Adipocyte (in vitro differentiated cells): ENCODE measurements around the gene OR4N2.
"Not testable (repeated sequence)": the region's sequence is repeated elsewhere in the genome, so short reads cannot be mapped to it uniquely, and the experiment has no call there.

Source experiments
- DNase-seq: peaks from one replicate; pipeline ENCODE4 v3.0.0-alpha.2; 2015; ENCODE audit warnings: low read depth
- H3K27me3 ChIP-seq: replicated peaks from 2 replicates; pipeline ENCODE4 v1.7.0; 2013; ENCODE audit warnings: mild to moderate bottlenecking, low read length, moderate library complexity; ENCODE audit not compliant: control insufficient read depth, insufficient read depth
- H3K36me3 ChIP-seq: 2 replicates; pipeline ENCODE4 v1.7.0; 2013; ENCODE audit warnings: low read length, mild to moderate bottlenecking, moderate library complexity; ENCODE audit not compliant: control insufficient read depth, insufficient read depth, severe bottlenecking
- H3K4me1 ChIP-seq: 2 replicates; pipeline ENCODE4 v1.7.0; 2013; ENCODE audit warnings: mild to moderate bottlenecking, low read length, moderate library complexity; ENCODE audit not compliant: control insufficient read depth, insufficient read depth
- H3K4me3 ChIP-seq: 2 replicates; pipeline ENCODE4 v1.7.0; 2013; ENCODE audit warnings: mild to moderate bottlenecking, low read length, moderate library complexity
- H3K9ac ChIP-seq: 2 replicates; pipeline ENCODE4 v1.7.0; 2013; ENCODE audit warnings: mild to moderate bottlenecking, low read length, moderate library complexity
- H3K9me3 ChIP-seq: 2 replicates; pipeline ENCODE4 v1.7.0; 2013; ENCODE audit warnings: mild to moderate bottlenecking, low read length, moderate library complexity; ENCODE audit not compliant: control insufficient read depth

OR4N2 gene

GRCh38 chr14:19803470-19803869, at the start of gene OR4N2:
Gene OR4N2, plus strand, starts transcription at chr14:19803770. Its CDS starts 23,679 bp downstream, at chr14:19827449.
- DNase-seq, H3K4me1 ChIP-seq, H3K9me3 ChIP-seq, H3K9ac ChIP-seq, H3K4me3 ChIP-seq, H3K27me3 ChIP-seq, H3K36me3 ChIP-seq: not testable (repeated sequence)

GRCh38 chr14:19754172-19754571, 49.4 kb upstream of the OR4N2 start:
- H3K4me3 ChIP-seq, result no peak overlapping the region
- no peak for DNase-seq
- no peaks in the 10 kb centered on the region for H3K27me3 ChIP-seq
- H3K9me3 ChIP-seq, result no peaks in the 10 kb centered on the region
- peaks cover 4% of the 10 kb centered on the region for H3K4me1 ChIP-seq
- H3K36me3 ChIP-seq, result no peaks in the 10 kb centered on the region
- H3K9ac ChIP-seq, result no peak overlapping the region

GRCh38 chr14:19771491-19771890, 32.1 kb upstream of the OR4N2 start:
- not testable (repeated sequence) for H3K36me3 ChIP-seq, H3K4me1 ChIP-seq, DNase-seq, H3K9ac ChIP-seq, H3K9me3 ChIP-seq, H3K27me3 ChIP-seq, H3K4me3 ChIP-seq

- Histone ChIP-seq H3K4me1 (no peaks in the 10 kb centered on the region), H3K27me3 (no peaks in the 10 kb centered on the region), H3K36me3 (no peaks in the 10 kb centered on the region), H3K9ac (no peak overlapping the region), H3K4me3 (no peak overlapping the region), H3K9me3 (peaks cover 5% of the 10 kb centered on the region)
- no peak for DNase-seq
Measured at GRCh38 chr14:19771895-19772430, 31.6 kb upstream of the OR4N2 start.

- H3K27me3 ChIP-seq, H3K9me3 ChIP-seq, H3K9ac ChIP-seq, H3K4me1 ChIP-seq, H3K36me3 ChIP-seq, H3K4me3 ChIP-seq, DNase-seq: not testable (repeated sequence)
Measured at GRCh38 chr14:19772454-19772853, 31.1 kb upstream of the OR4N2 start.

- not testable (repeated sequence) for H3K9me3 ChIP-seq, H3K4me3 ChIP-seq, H3K27me3 ChIP-seq, H3K9ac ChIP-seq, DNase-seq, H3K4me1 ChIP-seq, H3K36me3 ChIP-seq
Measured at GRCh38 chr14:19773204-19773603, 30.4 kb upstream of the OR4N2 start, which contains the start of gene OR4M1. Gene OR4M1, plus strand, starts transcription at chr14:19773504. Its CDS starts 6,819 bp downstream, at chr14:19780323.

- no peaks in the 10 kb centered on the region for H3K27me3 ChIP-seq
- no peaks in the 10 kb centered on the region for H3K4me1 ChIP-seq
- H3K4me3 ChIP-seq, result no peak overlapping the region
- no peak overlapping the region for H3K9ac ChIP-seq
- DNase-seq, result no peak
- H3K9me3 ChIP-seq, result peaks cover 5% of the 10 kb centered on the region
- no peaks in the 10 kb centered on the region for H3K36me3 ChIP-seq
Measured at GRCh38 chr14:19775587-19775986, 28.0 kb upstream of the OR4N2 start.

- DNase-seq, H3K4me1 ChIP-seq, H3K9me3 ChIP-seq, H3K27me3 ChIP-seq, H3K36me3 ChIP-seq, H3K4me3 ChIP-seq, H3K9ac ChIP-seq: not testable (repeated sequence)
Measured at GRCh38 chr14:19785848-19786247, 17.7 kb upstream of the OR4N2 start.

GRCh38 chr14:19787318-19787717, 16.3 kb upstream of the OR4N2 start:
- H3K4me1 ChIP-seq, H3K9ac ChIP-seq, H3K9me3 ChIP-seq, DNase-seq, H3K4me3 ChIP-seq, H3K27me3 ChIP-seq, H3K36me3 ChIP-seq: not testable (repeated sequence)

- DNase-seq, H3K36me3 ChIP-seq, H3K9me3 ChIP-seq, H3K4me1 ChIP-seq, H3K9ac ChIP-seq, H3K4me3 ChIP-seq, H3K27me3 ChIP-seq: not testable (repeated sequence)
Measured at GRCh38 chr14:19788150-19788549, 15.4 kb upstream of the OR4N2 start.

- H3K36me3 ChIP-seq, H3K4me3 ChIP-seq, H3K27me3 ChIP-seq, H3K4me1 ChIP-seq, DNase-seq, H3K9me3 ChIP-seq, H3K9ac ChIP-seq: not testable (repeated sequence)
Measured at GRCh38 chr14:19796520-19797108, 7.0 kb upstream of the OR4N2 start.

- H3K36me3 ChIP-seq, result no peaks in the 10 kb centered on the region
- no peaks in the 10 kb centered on the region for H3K27me3 ChIP-seq
- no peak for DNase-seq
- H3K4me1 ChIP-seq, result no peaks in the 10 kb centered on the region
- H3K9ac ChIP-seq, result no peak overlapping the region
- H3K4me3 ChIP-seq, result no peak overlapping the region
- H3K9me3 ChIP-seq, result no peaks in the 10 kb centered on the region
Measured at GRCh38 chr14:19799880-19800279, 3.7 kb upstream of the OR4N2 start.
